Kidney glomerular epithelial cell (primary cell): ENCODE data around the gene TAAR6.
A peak's percentile ranks its signal among the peaks of the same experiment; 100 is the strongest.
"Not testable (repeated sequence)": the region's sequence is repeated elsewhere in the genome, so short reads cannot be mapped to it uniquely, and the experiment has no call there.

Source experiments
- DNase-seq: peaks from one replicate; lab custom pipeline; 2025; lab: John Stamatoyannopoulos, UW

The TAAR6 gene

DNA sequence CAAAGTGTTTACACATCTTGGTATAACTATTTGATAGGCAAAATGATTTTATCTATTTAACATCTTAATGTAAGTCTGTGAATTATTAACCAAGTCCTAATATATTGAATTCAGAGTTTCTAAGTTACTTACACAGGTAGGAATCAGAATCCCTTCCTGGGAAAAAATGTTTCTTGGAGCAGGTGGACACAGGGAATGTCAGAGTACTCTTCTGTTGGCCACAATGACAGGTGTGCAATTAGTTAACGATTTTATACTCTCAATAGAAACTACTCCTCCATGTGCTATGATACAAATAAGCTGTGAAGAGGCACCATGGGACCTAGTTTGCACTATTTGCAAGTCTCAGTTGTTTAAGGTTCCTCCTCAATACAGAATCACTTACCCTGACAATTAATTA, 20.2 kb downstream of the TAAR6 start:
- no peak for DNase-seq

- DNase-seq = no peak
These were observed 22.7 kb downstream of the TAAR6 start for GRCh38 chr6:132592855-132593254.

GRCh38 chr6:132596201-132596600, 26.1 kb downstream of the TAAR6 start:
- DNase-seq = no peak

GRCh38 chr6:132598473-132598872, 28.4 kb downstream of the TAAR6 start:
- DNase-seq = no peak

DNA sequence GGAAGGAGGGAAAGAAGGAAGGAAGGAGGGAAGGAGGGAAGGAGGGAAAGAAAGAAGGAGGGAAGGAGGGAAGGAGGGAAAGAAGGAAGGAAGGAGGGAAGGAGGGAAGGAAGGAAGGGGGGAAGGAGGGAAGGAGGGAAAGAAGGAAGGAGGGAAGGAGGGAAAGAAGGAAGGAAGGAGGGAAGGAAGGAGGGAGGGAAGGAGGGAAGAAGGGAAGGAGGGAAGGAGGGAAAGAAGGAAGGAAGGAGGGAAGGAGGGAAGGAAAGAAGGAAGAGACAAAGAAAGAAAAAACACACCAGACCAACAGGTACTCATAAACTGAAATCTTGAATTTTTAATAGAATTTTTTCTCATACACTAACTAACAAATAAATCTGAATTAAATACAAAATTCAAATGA, 30.8 kb downstream of the TAAR6 start:
- DNase-seq = not testable (repeated sequence)

DNA sequence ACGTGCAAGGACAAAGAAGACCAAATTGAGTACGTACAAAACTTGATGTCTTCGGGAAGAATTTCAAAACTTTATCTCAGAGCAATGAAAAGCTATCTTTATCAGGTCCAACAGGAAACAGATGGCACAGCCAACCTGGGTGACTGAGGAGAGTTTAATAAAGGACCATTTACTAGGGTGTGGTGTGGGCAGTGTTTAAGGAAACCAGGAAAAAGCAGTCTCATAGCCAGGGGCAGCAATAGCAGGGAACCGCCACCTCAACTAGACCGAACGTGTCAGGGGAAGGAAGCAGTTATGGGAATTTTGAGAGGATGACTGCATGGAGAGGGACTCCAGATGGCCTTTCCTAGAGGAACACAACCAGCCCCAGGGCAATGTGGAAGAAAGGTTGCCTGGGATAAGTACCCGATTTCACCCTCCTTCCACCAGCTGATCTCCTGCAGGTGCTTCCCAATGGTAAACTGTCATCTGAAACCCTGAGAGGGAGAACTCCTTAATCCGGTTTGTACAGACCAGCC, 34.6 kb downstream of the TAAR6 start:
- DNase-seq = no peak

- DNase-seq = peak; percentile 49
These were observed 37.6 kb downstream of the TAAR6 start for GRCh38 chr6:132607544-132608233.

DNA sequence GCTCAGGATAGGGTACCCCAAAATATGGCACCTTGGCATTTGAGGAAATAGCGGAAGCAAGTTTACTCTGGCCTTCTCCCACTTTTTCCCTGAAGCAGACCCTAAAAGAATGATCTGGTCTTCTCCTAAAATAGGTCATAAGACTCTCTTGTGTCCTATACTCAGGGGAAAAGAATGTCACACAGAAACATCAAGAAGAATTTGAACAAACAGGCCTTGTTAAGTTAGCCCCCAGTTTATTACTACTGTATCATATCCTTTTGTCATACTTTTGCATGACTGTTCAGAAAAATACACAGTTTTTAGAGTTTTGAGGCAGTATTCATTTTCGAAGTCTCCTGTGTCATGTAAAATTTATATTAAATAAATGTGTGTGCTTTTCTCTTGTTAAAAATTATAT, 41.5 kb downstream of the TAAR6 start:
- no peak for DNase-seq

DNA sequence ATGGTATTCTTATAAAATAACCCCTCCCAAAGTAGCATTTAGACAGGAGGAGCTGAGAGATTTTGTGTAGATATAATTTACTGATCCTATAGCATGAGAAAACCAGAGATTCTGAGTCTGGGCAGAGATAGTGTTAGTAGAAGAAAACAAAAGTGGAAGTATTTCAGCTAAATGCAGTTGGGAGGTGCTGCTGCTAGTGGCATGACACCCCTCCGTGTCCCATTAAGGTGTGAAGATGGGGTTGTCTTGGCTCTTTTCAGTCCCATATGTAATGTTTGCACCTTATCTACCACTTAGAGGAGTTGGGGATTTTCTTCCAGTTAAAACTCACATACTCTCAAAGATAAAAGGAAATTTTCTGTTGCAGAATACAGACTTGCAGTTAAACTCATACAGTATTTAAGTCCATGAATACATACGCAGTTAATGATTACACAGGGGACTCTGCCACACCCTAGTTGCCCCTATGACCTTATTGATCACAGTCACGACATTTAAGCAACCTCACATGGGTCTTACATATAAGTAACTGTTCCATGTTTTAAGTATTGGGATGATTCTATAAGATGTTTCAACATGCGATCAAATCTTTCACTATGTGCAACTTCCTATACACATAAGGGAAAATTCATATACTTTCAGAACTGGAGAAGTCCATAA, 42.5 kb downstream of the TAAR6 start:
- DNase-seq = no peak

DNA sequence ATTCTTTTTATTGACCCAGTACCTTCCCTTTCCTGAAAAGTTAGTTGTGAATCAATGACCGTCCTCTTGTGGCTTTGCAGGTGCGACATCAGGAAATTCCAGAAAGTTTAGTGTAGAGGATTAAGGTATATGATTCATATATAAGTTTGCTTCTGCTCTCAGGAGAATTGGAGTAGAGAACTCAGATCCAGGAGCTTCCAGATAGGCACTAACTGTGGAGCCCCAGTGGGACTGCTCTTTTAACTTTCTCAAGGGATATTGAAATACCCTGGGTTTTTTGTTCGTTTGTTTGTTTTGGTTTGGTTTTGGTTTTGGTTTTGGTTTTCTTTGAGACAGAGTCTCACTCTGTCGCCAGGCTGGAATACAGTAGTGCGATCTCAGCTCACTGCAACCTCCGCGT, 44.4 kb downstream of the TAAR6 start:
- no peak for DNase-seq

DNA sequence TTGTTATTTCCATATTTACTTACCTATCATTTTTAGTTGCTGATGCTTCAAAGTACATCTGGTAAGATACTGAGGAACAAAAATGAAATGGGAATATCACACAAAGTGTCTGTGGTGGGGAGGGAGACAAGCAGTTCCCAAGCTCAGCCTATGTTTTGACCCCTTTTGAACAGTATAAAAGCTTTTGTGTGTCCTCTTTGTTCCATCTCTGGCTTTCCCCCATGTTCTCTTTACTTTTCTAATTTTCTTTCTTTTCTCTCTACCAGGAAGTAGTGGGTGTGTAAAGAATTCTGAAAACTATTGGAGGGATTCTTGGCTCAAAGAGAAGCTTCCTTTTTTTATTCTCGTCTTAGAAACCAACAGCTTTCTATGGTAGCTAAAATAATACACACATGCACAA, 46.6 kb downstream of the TAAR6 start:
- DNase-seq = no peak
